ENCODE data around the gene DOCK4. TPM values are rescaled to one million over a fixed set of nuclear protein-coding genes. Genes with fewer than 3 reads are reported as not detected.
A peak's percentile ranks its signal among the peaks of the same experiment; 100 is the strongest.

Gene DOCK4
- total RNA-seq, 1 donor from 2014 or later = 32.2 TPM

- H3K9me3 ChIP-seq (ENCODE audit: insufficient read depth, low read depth, low read length) = no peaks in the 10 kb centered on the region
- H4K20me1 ChIP-seq (ENCODE audit: insufficient read depth, low read length) = no peaks in the 10 kb centered on the region
- H3K27me3 ChIP-seq (ENCODE audit: insufficient read depth, low read length) = no peaks in the 10 kb centered on the region
- no peaks in the 10 kb centered on the region for H3K9me3 Mint-ChIP-seq (ENCODE audit: unreplicated experiment)
- H3K27me3 Mint-ChIP-seq (ENCODE audit: low read depth, unreplicated experiment) = peaks cover 2% of the 10 kb centered on the region
- no peaks in the 10 kb centered on the region for H3K4me1 Mint-ChIP-seq (ENCODE audit: low read depth, unreplicated experiment)
- no peaks in the 10 kb centered on the region for H3K36me3 ChIP-seq (ENCODE audit: insufficient read depth, low read length)
- no peak overlapping the region for H3K27ac Mint-ChIP-seq (ENCODE audit: unreplicated experiment)
- FAIRE-seq = no peak
- H3K4me1 ChIP-seq (ENCODE audit: insufficient read depth, low read length) = no peaks in the 10 kb centered on the region
- H3K4me2 ChIP-seq (ENCODE audit: low read length) = no peak overlapping the region
- TF ChIP-seq, protein P1, sequence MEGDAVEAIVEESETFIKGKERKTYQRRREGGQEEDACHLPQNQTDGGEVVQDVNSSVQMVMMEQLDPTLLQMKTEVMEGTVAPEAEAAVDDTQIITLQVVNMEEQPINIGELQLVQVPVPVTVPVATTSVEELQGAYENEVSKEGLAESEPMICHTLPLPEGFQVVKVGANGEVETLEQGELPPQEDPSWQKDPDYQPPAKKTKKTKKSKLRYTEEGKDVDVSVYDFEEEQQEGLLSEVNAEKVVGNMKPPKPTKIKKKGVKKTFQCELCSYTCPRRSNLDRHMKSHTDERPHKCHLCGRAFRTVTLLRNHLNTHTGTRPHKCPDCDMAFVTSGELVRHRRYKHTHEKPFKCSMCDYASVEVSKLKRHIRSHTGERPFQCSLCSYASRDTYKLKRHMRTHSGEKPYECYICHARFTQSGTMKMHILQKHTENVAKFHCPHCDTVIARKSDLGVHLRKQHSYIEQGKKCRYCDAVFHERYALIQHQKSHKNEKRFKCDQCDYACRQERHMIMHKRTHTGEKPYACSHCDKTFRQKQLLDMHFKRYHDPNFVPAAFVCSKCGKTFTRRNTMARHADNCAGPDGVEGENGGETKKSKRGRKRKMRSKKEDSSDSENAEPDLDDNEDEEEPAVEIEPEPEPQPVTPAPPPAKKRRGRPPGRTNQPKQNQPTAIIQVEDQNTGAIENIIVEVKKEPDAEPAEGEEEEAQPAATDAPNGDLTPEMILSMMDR (IDR thresholded peaks at IDR 0.05; ENCODE audit: insufficient read depth, low read depth, low read length) = no peak
- no peak for TF ChIP-seq EZH2 (IDR thresholded peaks at IDR 0.05; ENCODE audit: insufficient read depth, low read length)
- H2AFZ ChIP-seq (ENCODE audit: low read depth, low read length) = no peak overlapping the region
- no peak overlapping the region for H3K4me3 ChIP-seq (ENCODE audit: insufficient read depth, low read depth, low read length)
- H3K36me3 Mint-ChIP-seq (ENCODE audit: low read depth, unreplicated experiment) = no peaks in the 10 kb centered on the region
- peak; percentile 6 for DNase-seq (ENCODE audit: low read depth)
- H3K27ac ChIP-seq (ENCODE audit: low read depth, low read length) = no peak overlapping the region
- H3K9ac ChIP-seq (ENCODE audit: low read length) = no peak overlapping the region
- no peak overlapping the region for H3K4me3 Mint-ChIP-seq (ENCODE audit: unreplicated experiment)
- no peaks in the 10 kb centered on the region for H3K79me2 ChIP-seq (ENCODE audit: insufficient read depth, low read length)
Observed at GRCh38 chr7:111678986-111679385, 527.2 kb downstream of the DOCK4 start.

DNA sequence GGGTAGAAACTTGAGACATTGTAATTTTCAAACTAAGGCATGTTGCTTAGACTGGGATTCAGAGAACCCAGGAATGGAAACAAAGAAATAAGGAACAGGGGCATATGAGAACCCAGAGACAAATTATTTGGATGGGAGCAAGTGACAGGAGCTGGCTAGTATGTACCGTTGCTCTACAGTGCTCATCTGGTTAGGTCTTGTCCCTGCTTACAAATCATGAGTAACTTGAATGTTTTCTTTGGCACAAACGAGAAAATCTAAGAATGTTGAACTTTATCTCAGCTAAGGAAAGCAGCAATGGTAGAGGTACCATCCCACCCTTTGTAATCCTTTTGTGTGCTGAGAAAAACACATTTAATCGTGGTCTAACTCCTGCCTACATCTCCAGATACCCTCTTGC, 527.9 kb downstream of the DOCK4 start:
- H3K27ac Mint-ChIP-seq (ENCODE audit: unreplicated experiment) = no peak overlapping the region
- H3K4me1 Mint-ChIP-seq (ENCODE audit: low read depth, unreplicated experiment) = no peaks in the 10 kb centered on the region
- Histone ChIP-seq H3K4me3 (ENCODE audit: insufficient read depth, low read depth, low read length) (no peak overlapping the region), H3K9ac (ENCODE audit: low read length) (no peak overlapping the region), H3K27me3 (ENCODE audit: insufficient read depth, low read length) (no peaks in the 10 kb centered on the region), H3K4me1 (ENCODE audit: insufficient read depth, low read length) (no peaks in the 10 kb centered on the region), H3K79me2 (ENCODE audit: insufficient read depth, low read length) (no peaks in the 10 kb centered on the region), H4K20me1 (ENCODE audit: insufficient read depth, low read length) (no peaks in the 10 kb centered on the region), H3K4me2 (ENCODE audit: low read length) (peak overlapping the region; percentile 10), H3K36me3 (ENCODE audit: insufficient read depth, low read length) (no peaks in the 10 kb centered on the region), H3K27ac (ENCODE audit: low read depth, low read length) (no peak overlapping the region), H3K9me3 (ENCODE audit: insufficient read depth, low read depth, low read length) (no peaks in the 10 kb centered on the region), H2AFZ (ENCODE audit: low read depth, low read length) (no peak overlapping the region)
- H3K4me3 Mint-ChIP-seq (ENCODE audit: unreplicated experiment) = no peak overlapping the region
- peaks cover 2% of the 10 kb centered on the region for H3K27me3 Mint-ChIP-seq (ENCODE audit: low read depth, unreplicated experiment)
- FAIRE-seq = peak; percentile 13
- no peak for TF ChIP-seq EZH2 (IDR thresholded peaks at IDR 0.05; ENCODE audit: insufficient read depth, low read length)
- TF ChIP-seq, protein P1 (IDR thresholded peaks at IDR 0.05; ENCODE audit: insufficient read depth, low read depth, low read length) = no peak
- DNase-seq (ENCODE audit: low read depth) = peak; percentile 32
- no peaks in the 10 kb centered on the region for H3K36me3 Mint-ChIP-seq (ENCODE audit: low read depth, unreplicated experiment)
- H3K9me3 Mint-ChIP-seq (ENCODE audit: unreplicated experiment) = no peaks in the 10 kb centered on the region

DNA sequence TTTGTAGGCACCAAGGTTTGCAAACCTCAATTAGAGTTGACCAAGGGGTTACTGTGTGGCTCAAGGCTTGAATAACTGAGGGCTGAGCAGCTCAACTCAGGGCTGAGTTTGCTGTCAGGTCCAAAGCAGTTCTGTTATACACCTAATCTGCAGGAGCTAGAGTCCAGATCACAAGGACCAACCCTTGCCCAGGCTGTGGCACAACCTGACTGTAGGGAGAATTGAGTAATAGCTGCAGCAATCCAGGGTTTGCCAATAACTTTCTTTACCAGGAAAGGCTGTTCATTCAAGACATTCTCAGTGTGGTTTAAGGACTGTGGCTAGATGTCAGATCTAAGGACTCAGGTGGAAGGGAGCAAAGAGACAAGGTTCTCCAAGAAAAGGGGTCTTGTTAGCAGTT, 528.4 kb downstream of the DOCK4 start:
- H3K27ac ChIP-seq (ENCODE audit: low read depth, low read length) = no peak overlapping the region
- Mint-ChIP-seq H3K27me3 (ENCODE audit: low read depth, unreplicated experiment) (peaks cover 2% of the 10 kb centered on the region), H3K36me3 (ENCODE audit: low read depth, unreplicated experiment) (no peaks in the 10 kb centered on the region), H3K4me3 (ENCODE audit: unreplicated experiment) (no peak overlapping the region), H3K9me3 (ENCODE audit: unreplicated experiment) (no peaks in the 10 kb centered on the region), H3K27ac (ENCODE audit: unreplicated experiment) (no peak overlapping the region), H3K4me1 (ENCODE audit: low read depth, unreplicated experiment) (no peaks in the 10 kb centered on the region)
- no peak for TF ChIP-seq EZH2 (IDR thresholded peaks at IDR 0.05; ENCODE audit: insufficient read depth, low read length)
- TF ChIP-seq, protein P1 (IDR thresholded peaks at IDR 0.05; ENCODE audit: insufficient read depth, low read depth, low read length) = no peak
- H3K4me3 ChIP-seq (ENCODE audit: insufficient read depth, low read depth, low read length) = no peak overlapping the region
- no peak for FAIRE-seq
- H3K79me2 ChIP-seq (ENCODE audit: insufficient read depth, low read length) = no peaks in the 10 kb centered on the region
- DNase-seq (ENCODE audit: low read depth) = no peak
- H2AFZ ChIP-seq (ENCODE audit: low read depth, low read length) = no peak overlapping the region
- H3K9ac ChIP-seq (ENCODE audit: low read length) = no peak overlapping the region
- H4K20me1 ChIP-seq (ENCODE audit: insufficient read depth, low read length) = no peaks in the 10 kb centered on the region
- H3K4me1 ChIP-seq (ENCODE audit: insufficient read depth, low read length) = no peaks in the 10 kb centered on the region
- no peaks in the 10 kb centered on the region for H3K36me3 ChIP-seq (ENCODE audit: insufficient read depth, low read length)
- H3K4me2 ChIP-seq (ENCODE audit: low read length) = no peak overlapping the region
- H3K27me3 ChIP-seq (ENCODE audit: insufficient read depth, low read length) = no peaks in the 10 kb centered on the region
- no peaks in the 10 kb centered on the region for H3K9me3 ChIP-seq (ENCODE audit: insufficient read depth, low read depth, low read length)
